HepG2 (cell line): ENCODE results near the gene MTPN. TPM values are rescaled to one million over a fixed set of nuclear protein-coding genes. Genes with fewer than 3 reads are reported as not detected.

Experiments
- FOXA1 ChIP-seq, 2 experiments: fragments of 450-650 bp in 1 of 2; sonication (generic) in 1 of 2; formaldehyde crosslinking in 1 of 2; IDR thresholded peaks; 2 replicates each; pipeline versions ENCODE4 v1.4.0 to v1.6.1; 2016 to 2020; ENCODE audit warnings: missing genetic modification reagents in 1 of 2
- FOXA3 ChIP-seq: IDR thresholded peaks from 2 replicates; pipeline ENCODE4 v1.6.1; 2016; ENCODE audit warnings: missing genetic modification reagents, missing compliant biosample characterization
- FOXJ3 ChIP-seq: sonication (generic); formaldehyde crosslinking; IDR thresholded peaks from 2 replicates; pipeline ENCODE4 v1.4.0; 2020; ENCODE audit warnings: missing genetic modification reagents, mild to moderate bottlenecking, borderline replicate concordance
- GATAD2A ChIP-seq: IDR thresholded peaks from 2 replicates; pipeline ENCODE4 v1.6.1; 2016
- HMG20A ChIP-seq: IDR thresholded peaks from 2 replicates; pipeline ENCODE4 v1.6.1; 2016; ENCODE audit warnings: borderline replicate concordance
- HNF1A ChIP-seq, 2 experiments: sonication (generic) in 1 of 2; formaldehyde crosslinking in 1 of 2; IDR thresholded peaks; 2 replicates each; pipeline versions ENCODE4 v1.4.0 to v1.6.1; 2016 to 2020; ENCODE audit warnings: borderline replicate concordance in 1 of 2, low read depth in 1 of 2, mild to moderate bottlenecking in 1 of 2, missing genetic modification reagents in 1 of 2
- HNF4A ChIP-seq: sonication (generic); formaldehyde crosslinking; IDR thresholded peaks from 2 replicates; pipeline ENCODE4 v1.4.0; 2020; ENCODE audit warnings: missing genetic modification reagents
- MAFF ChIP-seq: IDR thresholded peaks from 2 replicates; pipeline ENCODE4 v1.6.1; 2011; ENCODE audit warnings: low read depth, low read length, improper control_type of control experiment
- SNAPC5 ChIP-seq: sonication (generic); formaldehyde crosslinking; IDR thresholded peaks from 2 replicates; pipeline ENCODE4 v1.8.1; 2023; ENCODE audit warnings: mild to moderate bottlenecking, missing genetic modification reagents, borderline replicate concordance
- ZNF619 ChIP-seq: sonication (generic); formaldehyde crosslinking; IDR thresholded peaks from 2 replicates; pipeline ENCODE4 v1.4.0; 2020; ENCODE audit warnings: mild to moderate bottlenecking, missing genetic modification reagents
- polyA plus RNA-seq, 8 experiments: library from polyadenylated mRNA; depleted of rRNA in 3 of 8; stranded (reverse) in 7 of 8; unstranded in 1 of 8; fragments of >200 nt; fragmentation: Illumina TruSeq in 4 of 8; extraction: Trizol in 4 of 8; gene quantifications; 2 replicates each; pipeline versions ENCODE4 v1.2.1 to v1.2.3, GENCODE V29; 2011 to 2016; ENCODE audit warnings: low read depth in 4 of 8, missing spikeins in 1 of 8, mixed read lengths in 1 of 8; ENCODE audit not compliant: insufficient read depth in 1 of 8
- total RNA-seq, 5 experiments: library from RNA; depleted of rRNA; stranded (reverse); fragments of >200 nt; fragmentation: Illumina TruSeq; extraction: Trizol; gene quantifications; 2 replicates each; pipeline ENCODE4 v1.2.3, GENCODE V29; 2016; ENCODE audit warnings: low read depth in 1 of 5
- TF ChIP-seq, protein P1 (sequence below): IDR thresholded peaks from 2 replicates; pipeline ENCODE4 v1.4.0; 2020; ENCODE audit warnings: mild to moderate bottlenecking, missing genetic modification reagents

MTPN gene
- total and polyA plus RNA-seq, 2 of the 13 experiments (the other 11 are each of a cell fraction or from before 2014, with no cell fraction given) = 31.1 to 71.7 TPM

GRCh38 chr7:136000288-136000913, 23.2 kb upstream of the MTPN start (continued):
- TF ChIP-seq MAFF = peak; percentile 40; the same call in 1 of the 2 replicates
- peak; percentile 64 for TF ChIP-seq HNF4A
- TF ChIP-seq HMG20A (CRISPR knock-in tag) = peak; percentile 27; the same call in 1 of the 2 replicates
- TF ChIP-seq SNAPC5 (CRISPR knock-in tag) = no peak
- TF ChIP-seq ZNF619 (CRISPR knock-in tag) = no peak
- peak; percentile 77 for TF ChIP-seq FOXA3 (CRISPR knock-in tag)
- TF ChIP-seq HNF1A (IDR thresholded peaks at IDR 0.05; ENCODE audit: low read depth) = no peak
- TF ChIP-seq HNF1A (CRISPR knock-in tag; IDR thresholded peaks at IDR 0.05; ENCODE audit: borderline replicate concordance) = no peak
- TF ChIP-seq FOXA1 (IDR thresholded peaks at IDR 0.05) = no peak
- peak; percentile 48; the same call in 1 of the 2 replicates for TF ChIP-seq FOXA1 (CRISPR knock-in tag; IDR thresholded peaks at IDR 0.05)
- TF ChIP-seq, protein P1, sequence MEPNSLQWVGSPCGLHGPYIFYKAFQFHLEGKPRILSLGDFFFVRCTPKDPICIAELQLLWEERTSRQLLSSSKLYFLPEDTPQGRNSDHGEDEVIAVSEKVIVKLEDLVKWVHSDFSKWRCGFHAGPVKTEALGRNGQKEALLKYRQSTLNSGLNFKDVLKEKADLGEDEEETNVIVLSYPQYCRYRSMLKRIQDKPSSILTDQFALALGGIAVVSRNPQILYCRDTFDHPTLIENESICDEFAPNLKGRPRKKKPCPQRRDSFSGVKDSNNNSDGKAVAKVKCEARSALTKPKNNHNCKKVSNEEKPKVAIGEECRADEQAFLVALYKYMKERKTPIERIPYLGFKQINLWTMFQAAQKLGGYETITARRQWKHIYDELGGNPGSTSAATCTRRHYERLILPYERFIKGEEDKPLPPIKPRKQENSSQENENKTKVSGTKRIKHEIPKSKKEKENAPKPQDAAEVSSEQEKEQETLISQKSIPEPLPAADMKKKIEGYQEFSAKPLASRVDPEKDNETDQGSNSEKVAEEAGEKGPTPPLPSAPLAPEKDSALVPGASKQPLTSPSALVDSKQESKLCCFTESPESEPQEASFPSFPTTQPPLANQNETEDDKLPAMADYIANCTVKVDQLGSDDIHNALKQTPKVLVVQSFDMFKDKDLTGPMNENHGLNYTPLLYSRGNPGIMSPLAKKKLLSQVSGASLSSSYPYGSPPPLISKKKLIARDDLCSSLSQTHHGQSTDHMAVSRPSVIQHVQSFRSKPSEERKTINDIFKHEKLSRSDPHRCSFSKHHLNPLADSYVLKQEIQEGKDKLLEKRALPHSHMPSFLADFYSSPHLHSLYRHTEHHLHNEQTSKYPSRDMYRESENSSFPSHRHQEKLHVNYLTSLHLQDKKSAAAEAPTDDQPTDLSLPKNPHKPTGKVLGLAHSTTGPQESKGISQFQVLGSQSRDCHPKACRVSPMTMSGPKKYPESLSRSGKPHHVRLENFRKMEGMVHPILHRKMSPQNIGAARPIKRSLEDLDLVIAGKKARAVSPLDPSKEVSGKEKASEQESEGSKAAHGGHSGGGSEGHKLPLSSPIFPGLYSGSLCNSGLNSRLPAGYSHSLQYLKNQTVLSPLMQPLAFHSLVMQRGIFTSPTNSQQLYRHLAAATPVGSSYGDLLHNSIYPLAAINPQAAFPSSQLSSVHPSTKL (CRISPR knock-in tag) = peak; percentile 37; the same call in 1 of the 2 replicates
- peak; percentile 52 for TF ChIP-seq GATAD2A (CRISPR knock-in tag)
- peak; percentile 32; the same call in 1 of the 2 replicates for TF ChIP-seq FOXJ3 (CRISPR knock-in tag)
